ENCODE measurements around the gene PLEKHS1.

- TF ChIP-seq POLR2A (IDR thresholded peaks at IDR 0.05) (no peak), POLR2AphosphoS5 (IDR thresholded peaks at IDR 0.05) (no peak)
- TF ChIP-seq, protein P1, sequence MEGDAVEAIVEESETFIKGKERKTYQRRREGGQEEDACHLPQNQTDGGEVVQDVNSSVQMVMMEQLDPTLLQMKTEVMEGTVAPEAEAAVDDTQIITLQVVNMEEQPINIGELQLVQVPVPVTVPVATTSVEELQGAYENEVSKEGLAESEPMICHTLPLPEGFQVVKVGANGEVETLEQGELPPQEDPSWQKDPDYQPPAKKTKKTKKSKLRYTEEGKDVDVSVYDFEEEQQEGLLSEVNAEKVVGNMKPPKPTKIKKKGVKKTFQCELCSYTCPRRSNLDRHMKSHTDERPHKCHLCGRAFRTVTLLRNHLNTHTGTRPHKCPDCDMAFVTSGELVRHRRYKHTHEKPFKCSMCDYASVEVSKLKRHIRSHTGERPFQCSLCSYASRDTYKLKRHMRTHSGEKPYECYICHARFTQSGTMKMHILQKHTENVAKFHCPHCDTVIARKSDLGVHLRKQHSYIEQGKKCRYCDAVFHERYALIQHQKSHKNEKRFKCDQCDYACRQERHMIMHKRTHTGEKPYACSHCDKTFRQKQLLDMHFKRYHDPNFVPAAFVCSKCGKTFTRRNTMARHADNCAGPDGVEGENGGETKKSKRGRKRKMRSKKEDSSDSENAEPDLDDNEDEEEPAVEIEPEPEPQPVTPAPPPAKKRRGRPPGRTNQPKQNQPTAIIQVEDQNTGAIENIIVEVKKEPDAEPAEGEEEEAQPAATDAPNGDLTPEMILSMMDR (IDR thresholded peaks at IDR 0.05) = no peak
Observed at GRCh38 chr10:113776553-113776952, 25.1 kb downstream of the PLEKHS1 start.

All from prostate gland (tissue), 2 donors.